ENCODE data around the gene LCE3A. TPM values are rescaled to one million over a fixed set of nuclear protein-coding genes. Genes with fewer than 3 reads are reported as not detected.

The LCE3A gene
- total and polyA plus RNA-seq, 7 donors: not detected

DNA sequence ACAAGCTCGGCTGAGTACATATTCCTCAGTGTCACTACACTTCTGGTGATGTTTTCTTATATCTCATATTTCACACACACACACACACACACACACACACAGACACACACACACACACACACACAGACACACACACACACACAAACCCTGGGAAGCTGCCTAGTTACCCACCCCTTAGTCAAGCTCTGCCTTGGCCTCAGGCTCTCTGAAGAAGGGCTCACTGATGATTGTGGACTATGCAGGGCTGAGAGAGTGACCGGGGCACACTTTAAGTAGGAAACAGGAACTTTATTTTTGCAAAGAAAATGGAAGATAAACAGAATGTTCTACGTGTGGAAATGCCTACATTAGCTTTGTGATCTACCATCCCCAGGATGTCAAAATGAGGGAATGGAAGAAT, 21.0 kb upstream of the LCE3A start:
- Histone ChIP-seq H3K36me3 (no peaks in the 10 kb centered on the region), H3K27ac (no peak overlapping the region), H3K4me1 (no peaks in the 10 kb centered on the region), H3K27me3 (no peaks in the 10 kb centered on the region), H3K9me3 (no peaks in the 10 kb centered on the region), H3K4me3 (no peak overlapping the region)
- 41 to 58% methylated on average over 3 of the region's 3 CpGs for whole genome bisulfite sequencing, 2 donors
- DNase-seq: no peak
- intact Hi-C loops (cut with DNase I): no loop called here
- no peak for TF ChIP-seq POLR2A (IDR thresholded peaks at IDR 0.05)
- TF ChIP-seq POLR2AphosphoS5 (IDR thresholded peaks at IDR 0.05): no peak

DNA sequence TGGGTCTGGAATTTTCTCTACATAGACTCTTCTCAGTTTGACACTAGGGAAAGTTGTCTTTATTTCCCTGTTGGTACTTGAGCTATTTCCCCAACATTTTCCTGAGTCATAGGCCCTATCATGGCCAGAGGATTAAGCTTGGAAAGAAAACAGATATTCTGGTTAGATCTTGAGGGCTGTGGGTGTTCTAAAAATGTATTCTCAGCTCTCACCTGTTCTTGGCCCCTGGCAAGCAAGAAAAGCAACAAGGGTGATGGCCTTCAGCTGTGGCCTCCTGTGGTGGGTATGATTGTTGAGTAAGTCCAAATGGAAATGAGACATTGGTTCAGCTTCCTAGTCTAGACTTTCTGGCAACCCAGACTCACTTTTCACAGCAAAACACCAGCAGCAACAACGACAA, 17.4 kb upstream of the LCE3A start:
- 78 to 85% methylated on average over 1 of the region's 1 CpG for WGBS, 2 donors
- DNase-seq: no peak
- no peaks in the 10 kb centered on the region for H3K4me1 ChIP-seq
- H3K4me3 ChIP-seq: no peak overlapping the region
- peaks cover 0 to 3% (median 0%) of the 10 kb centered on the region in 4 donors for H3K9me3 ChIP-seq
- TF ChIP-seq POLR2A (IDR thresholded peaks at IDR 0.05): no peak
- no peak for TF ChIP-seq POLR2AphosphoS5 (IDR thresholded peaks at IDR 0.05)
- TF ChIP-seq, protein P1, sequence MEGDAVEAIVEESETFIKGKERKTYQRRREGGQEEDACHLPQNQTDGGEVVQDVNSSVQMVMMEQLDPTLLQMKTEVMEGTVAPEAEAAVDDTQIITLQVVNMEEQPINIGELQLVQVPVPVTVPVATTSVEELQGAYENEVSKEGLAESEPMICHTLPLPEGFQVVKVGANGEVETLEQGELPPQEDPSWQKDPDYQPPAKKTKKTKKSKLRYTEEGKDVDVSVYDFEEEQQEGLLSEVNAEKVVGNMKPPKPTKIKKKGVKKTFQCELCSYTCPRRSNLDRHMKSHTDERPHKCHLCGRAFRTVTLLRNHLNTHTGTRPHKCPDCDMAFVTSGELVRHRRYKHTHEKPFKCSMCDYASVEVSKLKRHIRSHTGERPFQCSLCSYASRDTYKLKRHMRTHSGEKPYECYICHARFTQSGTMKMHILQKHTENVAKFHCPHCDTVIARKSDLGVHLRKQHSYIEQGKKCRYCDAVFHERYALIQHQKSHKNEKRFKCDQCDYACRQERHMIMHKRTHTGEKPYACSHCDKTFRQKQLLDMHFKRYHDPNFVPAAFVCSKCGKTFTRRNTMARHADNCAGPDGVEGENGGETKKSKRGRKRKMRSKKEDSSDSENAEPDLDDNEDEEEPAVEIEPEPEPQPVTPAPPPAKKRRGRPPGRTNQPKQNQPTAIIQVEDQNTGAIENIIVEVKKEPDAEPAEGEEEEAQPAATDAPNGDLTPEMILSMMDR (IDR thresholded peaks at IDR 0.05): no peak
- no peak for TF ChIP-seq EP300 (IDR thresholded peaks at IDR 0.05)
- H3K27me3 ChIP-seq: no peaks in the 10 kb centered on the region
- intact Hi-C loops (cut with DNase I): no loop called here
- H3K27ac ChIP-seq: no peak overlapping the region
- H3K36me3 ChIP-seq: no peaks in the 10 kb centered on the region

DNA sequence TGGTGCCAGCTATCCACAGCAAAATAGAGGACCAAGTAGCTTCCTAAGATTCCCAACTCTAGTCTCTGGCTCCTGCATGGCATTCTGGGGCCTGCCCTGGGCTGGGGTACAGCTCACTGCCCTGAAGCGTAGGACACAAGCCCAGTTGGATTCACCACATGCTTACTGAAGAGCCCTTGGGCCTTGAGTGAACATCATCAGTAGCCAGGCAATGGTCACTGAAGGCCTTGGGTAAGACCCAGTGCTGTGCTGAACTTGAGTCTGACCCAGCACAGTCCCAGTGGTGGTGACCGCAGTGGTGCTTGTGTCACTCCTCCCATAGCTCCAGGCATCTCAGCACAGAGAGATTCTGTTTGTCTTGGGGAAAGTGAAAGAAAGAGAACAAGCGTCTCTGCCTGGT, 7.7 kb upstream of the LCE3A start:
- 91 to 93% methylated on average over 3 of the region's 3 CpGs for WGBS, 2 donors
- Histone ChIP-seq H3K27me3 (no peaks in the 10 kb centered on the region), H3K27ac (no peak overlapping the region), H3K4me3 (no peak overlapping the region), H3K4me1 (no peaks in the 10 kb centered on the region), H3K9me3 (no peaks in the 10 kb centered on the region), H3K36me3 (no peaks in the 10 kb centered on the region)
- no peak for DNase-seq
- intact Hi-C loops (cut with DNase I): no loop called here
- no peak for TF ChIP-seq EP300 (IDR thresholded peaks at IDR 0.05)
- TF ChIP-seq POLR2AphosphoS5 (IDR thresholded peaks at IDR 0.05): no peak
- no peak for TF ChIP-seq POLR2A (IDR thresholded peaks at IDR 0.05)
- TF ChIP-seq, protein P1 (IDR thresholded peaks at IDR 0.05): no peak

DNA sequence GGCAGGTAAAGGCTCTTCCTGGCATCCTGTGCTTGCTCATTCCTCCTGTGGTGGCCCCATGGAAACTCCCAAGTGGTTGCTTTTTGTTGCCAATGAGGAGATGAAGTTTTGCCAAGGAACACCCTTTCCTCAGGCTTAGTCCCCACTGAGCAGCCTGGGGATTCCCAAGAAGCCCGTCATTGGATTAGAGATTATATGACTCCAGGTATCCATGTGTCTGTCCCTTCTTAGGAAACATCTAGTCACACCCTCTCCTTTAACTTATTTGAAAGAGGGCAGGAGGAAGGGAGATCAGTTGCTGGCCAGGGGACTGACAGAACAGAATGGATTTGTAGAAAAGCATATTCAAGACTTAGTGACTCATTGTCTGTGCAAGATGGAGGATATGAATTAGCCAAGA, 3.8 kb upstream of the LCE3A start:
- no peak for TF ChIP-seq POLR2A (IDR thresholded peaks at IDR 0.05)
- TF ChIP-seq POLR2AphosphoS5 (IDR thresholded peaks at IDR 0.05): no peak
- TF ChIP-seq, protein P1 (IDR thresholded peaks at IDR 0.05): no peak
- TF ChIP-seq EP300 (IDR thresholded peaks at IDR 0.05): no peak
- Histone ChIP-seq H3K4me3 (no peak overlapping the region), H3K9me3 (no peaks in the 10 kb centered on the region), H3K27ac (no peak overlapping the region), H3K36me3 (no peaks in the 10 kb centered on the region), H3K27me3 (peaks cover 0 to 6% (median 0%) of the 10 kb centered on the region in 3 donors), H3K4me1 (no peaks in the 10 kb centered on the region)
- DNase-seq: no peak
- 61 to 87% methylated on average over 1 of the region's 1 CpG for WGBS, 2 donors
- intact Hi-C loops (cut with DNase I): no loop called here

DNA sequence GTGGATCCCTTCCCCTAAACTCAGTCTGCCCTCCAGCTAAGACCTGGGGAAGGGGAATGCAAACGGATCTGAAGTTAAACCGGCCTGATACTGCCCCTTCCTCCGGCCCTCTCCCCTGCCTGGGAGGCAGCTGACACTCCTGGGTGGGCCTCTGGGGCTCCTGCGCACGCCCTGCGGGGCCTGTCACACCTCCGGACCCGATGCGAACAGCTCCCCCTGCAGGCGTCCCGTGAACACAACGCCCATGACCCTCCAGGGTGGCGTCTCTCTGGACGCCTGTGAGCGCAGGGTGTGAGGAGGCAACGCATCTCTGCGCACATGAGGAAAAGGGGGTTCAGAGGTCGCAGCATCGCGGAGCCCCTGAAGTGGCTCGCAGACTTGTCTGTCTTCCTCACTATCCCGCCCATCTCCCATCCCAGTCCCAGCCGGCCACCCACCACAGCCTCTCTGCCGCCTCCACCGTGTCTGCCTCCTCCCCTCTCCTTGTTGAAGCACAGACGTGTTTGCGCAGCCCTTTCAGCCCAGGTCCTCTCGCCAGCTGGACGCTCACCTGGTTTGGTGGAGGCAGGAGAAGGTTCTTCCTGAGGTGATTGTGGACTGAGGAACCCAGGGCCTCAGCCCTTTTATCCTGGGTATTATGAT, 421 bp upstream of the LCE3A start:
- Histone ChIP-seq H3K27ac (no peak overlapping the region), H3K36me3 (no peaks in the 10 kb centered on the region), H3K27me3 (peaks cover 0 to 6% (median 0%) of the 10 kb centered on the region in 3 donors), H3K4me3 (no peak overlapping the region), H3K9me3 (peaks cover 0 to 10% (median 5%) of the 10 kb centered on the region in 4 donors), H3K4me1 (no peaks in the 10 kb centered on the region)
- no peak for DNase-seq
- TF ChIP-seq EP300 (IDR thresholded peaks at IDR 0.05) (no peak), POLR2A (IDR thresholded peaks at IDR 0.05) (no peak), POLR2AphosphoS5 (IDR thresholded peaks at IDR 0.05) (no peak)
- TF ChIP-seq, protein P1 (IDR thresholded peaks at IDR 0.05): no peak
- intact Hi-C loops (cut with DNase I): loop anchor here (5.0 kb wide), 1 partner anchor 41 kb away; the partner anchor contains the start of gene LCE3D
- WGBS, 2 donors: 20 to 25% methylated on average over 29 of the region's 29 CpGs

All from sigmoid colon (tissue), 7 donors.